Anterior cingulate cortex (tissue), 58 donors: ENCODE measurements around the gene CDK11B.
"Not testable (repeated sequence)": the region's sequence is repeated elsewhere in the genome, so short reads cannot be mapped to it uniquely, and the experiment has no call there.

Source experiments
- DNase-seq, 58 donors: peaks; one replicate each; lab custom pipeline; 2025; lab: John Stamatoyannopoulos, UW

The CDK11B gene

DNA sequence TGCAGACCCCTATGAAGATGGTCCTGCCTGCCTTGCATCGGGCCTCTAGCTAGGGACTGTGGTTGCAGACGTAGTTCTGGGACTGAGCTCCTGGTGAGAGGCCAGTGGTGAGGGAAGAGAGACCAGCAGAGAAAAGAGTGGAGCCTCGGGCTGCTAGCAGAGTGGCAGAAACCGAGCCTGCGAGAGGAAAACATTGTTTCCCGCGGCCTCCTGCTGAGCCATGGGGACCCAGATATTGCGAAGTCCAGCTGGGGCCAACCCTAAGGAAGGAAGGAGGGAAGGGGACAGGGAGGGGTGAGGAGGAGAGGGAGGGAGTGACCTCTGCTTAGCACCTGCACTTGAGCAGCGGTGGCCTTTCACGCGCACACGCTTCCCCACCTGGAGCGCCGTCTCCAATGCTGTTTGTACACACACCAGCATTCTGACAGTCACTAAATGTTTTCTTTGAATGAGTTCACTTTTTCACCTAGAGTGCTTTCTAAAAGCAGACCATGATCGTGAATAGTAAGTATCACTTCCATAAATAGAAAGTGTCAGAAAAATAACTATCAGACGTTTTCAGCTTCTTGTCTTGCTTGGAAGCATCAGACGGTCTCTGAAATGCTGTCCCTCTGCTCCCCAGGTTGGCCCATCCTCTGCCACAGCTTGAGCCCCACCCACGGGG lies 56.4 kb downstream of the CDK11B start:
- no peak for DNase-seq

DNA sequence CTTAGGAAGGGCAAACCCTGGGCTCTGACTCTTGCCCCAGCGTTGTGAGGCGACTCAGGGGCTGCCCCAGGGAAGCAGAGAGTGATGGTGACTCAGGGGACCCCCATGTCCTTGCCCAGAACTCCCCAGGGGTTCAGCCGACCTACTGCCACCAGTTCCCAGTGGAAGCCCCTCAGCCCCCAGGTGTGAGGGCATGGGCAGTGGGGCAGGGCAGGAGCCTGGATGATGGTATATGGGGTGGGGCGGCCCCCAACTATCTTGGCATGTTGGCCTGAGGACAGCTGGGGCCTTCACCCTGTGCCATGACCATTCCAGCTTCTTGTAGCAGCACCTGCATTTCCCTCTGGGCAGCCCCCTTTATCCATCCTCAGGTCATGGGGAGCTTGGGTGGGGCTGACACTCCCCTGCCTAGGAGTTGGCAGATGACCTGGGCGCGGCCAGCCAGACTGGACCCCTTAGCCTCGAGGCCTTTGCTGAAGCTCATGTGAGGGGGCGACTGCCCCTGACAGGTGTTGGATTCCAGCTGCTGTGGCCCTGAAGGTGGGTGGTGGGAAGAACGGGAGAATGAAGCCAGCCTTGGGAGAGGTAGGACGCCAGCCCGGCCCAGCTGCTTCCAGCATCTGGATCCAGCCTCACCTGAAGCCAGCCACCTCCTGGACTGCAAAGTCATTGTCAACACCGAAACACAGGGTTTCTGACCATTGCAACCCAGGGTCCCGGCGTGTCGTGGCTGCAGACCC lies 57.1 kb downstream of the CDK11B start:
- no peak for DNase-seq

DNA sequence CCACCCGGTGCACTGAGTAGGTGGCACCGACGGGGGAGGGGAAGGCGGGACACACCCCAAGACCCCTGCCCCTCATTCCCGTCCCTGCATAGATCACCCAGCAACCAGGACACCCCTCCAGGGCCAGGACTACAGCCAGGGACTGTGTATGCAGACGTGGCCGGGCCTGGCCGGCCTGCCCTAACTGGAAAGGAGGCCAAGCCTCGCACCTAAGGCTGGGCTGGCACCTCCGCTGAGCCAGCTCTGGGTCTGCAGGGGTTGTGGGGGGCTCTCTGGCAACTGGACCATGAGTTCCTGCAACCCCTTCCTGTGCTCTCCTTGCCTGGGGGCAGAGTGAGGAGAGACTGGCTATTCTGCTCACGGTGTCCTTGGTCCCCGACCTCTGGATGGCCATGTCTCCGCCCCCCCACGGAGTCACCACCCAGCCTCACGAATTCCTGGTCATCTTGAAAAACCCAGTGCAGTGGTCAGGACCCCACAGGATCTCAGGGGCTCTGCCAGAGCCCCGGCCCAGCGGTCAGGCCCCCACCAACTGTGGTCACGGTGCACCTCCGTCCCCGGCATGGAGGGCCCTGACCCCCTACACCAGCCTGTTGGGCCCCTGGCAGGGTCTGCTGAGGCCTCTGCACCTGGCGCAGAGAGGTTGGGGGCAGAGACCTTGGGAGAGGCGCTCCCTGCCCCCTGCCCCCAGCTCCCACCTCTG lies 57.8 kb downstream of the CDK11B start:
- no peak for DNase-seq

DNA sequence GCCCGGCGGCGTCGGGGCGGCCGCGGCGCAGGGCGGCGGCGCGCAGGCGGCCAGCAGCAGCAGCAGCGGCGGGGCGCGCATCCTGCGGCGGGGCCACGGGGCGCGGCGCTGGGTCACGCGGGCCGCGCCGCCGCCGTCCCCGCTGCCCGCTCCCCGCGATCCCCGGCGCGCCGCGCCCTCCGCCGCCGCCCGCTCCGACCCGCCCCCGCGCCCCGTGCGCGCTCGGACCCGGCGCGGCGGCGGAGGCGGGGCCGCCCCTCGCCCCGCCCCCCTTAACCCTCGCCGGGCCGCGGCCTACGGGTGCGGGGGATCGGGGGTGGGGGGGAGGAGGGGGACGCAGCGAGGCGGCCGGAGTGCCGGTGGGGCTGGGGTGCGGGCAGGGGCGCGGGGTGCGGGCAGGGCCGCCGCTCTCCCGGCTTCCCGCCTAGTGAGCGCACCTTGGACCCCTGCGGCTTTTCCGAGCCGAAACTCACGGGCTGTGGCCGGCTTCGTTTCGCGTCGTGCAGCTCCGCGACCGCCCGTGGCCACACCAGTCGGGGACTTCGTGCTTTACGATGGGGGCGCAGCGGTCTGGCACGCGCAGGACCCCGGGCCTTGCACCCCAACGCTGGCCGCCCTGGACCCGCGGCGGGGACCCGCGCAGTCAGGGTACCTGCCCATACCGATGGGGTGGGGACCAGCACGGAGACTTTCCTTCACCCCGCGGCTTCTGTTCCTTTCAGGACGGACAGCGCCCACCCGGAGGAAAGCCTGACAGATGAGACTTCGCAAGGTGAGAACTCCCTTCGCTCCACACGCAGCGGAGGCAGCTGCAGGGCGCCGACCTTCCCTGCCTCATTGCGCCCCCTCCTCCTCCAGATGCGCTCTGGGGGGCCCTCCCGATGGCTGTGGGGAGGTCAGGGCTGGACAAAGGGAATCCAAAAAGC lies 58.6 kb downstream of the CDK11B start, which contains the start of gene FNDC10:
TSS of gene FNDC10 (minus strand) at position 201 of the 926 bp plus-strand sequence. CDS start at position 81, 120 bp downstream.
- no peak for DNase-seq

DNA sequence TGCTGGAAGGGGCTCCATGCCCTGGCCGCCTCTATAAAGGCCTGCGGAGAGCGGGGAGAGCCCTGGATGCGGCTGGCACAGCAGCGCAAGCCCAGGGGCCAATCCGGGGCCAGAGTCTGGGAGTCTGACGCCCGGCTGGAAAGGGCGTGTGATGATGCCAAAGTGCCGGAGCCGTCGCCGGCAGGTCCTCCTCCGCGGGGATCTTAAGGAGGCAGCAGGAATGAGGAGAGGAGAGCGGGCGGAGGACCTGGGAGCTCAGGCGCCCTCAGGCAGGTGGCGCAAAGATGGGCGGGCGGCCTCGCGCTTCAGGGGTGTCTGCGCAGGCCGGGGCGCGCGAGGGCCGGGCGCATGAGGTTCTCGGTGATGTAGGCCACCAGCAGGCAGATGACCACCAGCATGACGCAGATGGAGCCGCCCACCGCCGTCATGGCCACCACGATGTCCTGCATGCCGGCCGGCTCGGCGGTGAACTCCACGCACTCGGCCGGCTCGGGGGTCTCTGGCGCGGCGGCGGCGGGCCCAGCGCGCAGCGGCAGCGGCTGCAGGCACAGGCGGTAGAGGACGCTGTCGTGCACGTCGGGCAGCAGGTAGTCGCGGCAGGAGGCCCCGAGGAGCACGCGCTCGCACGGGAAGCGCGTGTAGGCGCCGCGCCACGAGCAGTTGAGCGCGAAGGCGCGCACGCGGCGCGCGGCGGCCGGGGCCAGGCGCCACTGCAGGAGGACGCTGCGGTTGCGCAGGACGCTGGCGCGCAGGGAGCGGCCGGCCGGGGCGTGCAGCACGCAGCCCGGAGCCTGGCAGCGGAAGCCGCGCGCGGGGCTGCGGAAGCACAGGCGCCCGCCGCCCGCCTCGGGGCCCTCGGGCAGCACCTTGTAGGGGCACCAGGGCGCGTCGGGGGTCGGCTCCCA lies 59.5 kb downstream of the CDK11B start:
- DNase-seq, result peak in 6 of 58 donors; percentile 9 to 41 (median 18)

DNA sequence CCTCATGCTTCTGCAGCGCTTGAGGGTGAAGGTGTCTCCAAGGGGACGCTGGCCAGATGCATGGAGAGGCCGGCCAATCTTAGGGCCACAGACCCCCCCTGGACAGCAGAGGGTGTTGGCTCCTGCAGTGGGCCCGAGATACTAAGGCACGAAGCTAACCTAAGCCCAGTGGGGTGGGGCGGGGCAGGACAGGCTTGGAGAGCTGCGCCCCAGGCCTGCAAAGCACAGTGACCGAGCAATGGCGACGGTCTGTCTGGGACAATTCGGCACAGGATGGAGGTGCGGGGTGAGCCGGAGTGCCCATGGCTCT lies 60.1 kb downstream of the CDK11B start:
- no peak for DNase-seq

DNA sequence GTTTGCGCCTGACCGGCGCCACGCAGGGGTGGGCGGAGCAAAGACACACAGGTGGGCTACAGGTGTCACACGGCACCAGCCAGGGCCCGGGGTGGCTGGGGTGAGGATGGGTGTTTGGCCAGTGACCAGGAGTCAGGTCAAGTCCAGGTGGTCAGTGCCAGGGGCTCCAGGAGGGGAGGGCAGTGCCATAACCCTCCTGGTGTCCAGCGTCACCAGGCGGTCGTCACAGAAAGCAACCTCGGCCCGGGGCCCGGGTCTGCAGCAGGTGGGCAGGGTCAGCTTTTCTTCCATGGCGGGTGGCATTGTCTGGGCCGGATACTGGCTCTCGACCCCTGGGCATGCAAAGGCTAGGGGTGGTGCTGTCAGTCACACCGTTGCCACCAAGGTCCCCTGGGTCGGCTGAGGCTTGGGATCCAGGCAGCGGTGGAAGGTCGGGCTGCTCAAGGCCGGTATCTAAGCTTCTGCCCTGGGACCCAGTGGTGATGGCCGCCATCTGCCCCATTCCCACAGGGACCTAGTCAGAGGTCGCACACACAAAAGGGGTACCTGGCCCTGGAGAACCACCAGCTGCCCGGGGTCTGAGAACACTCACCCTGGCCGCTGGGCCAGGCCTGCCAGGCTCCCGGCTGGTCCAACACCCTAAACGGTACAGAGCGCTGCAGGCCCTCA lies 60.6 kb downstream of the CDK11B start:
- no peak for DNase-seq

DNA sequence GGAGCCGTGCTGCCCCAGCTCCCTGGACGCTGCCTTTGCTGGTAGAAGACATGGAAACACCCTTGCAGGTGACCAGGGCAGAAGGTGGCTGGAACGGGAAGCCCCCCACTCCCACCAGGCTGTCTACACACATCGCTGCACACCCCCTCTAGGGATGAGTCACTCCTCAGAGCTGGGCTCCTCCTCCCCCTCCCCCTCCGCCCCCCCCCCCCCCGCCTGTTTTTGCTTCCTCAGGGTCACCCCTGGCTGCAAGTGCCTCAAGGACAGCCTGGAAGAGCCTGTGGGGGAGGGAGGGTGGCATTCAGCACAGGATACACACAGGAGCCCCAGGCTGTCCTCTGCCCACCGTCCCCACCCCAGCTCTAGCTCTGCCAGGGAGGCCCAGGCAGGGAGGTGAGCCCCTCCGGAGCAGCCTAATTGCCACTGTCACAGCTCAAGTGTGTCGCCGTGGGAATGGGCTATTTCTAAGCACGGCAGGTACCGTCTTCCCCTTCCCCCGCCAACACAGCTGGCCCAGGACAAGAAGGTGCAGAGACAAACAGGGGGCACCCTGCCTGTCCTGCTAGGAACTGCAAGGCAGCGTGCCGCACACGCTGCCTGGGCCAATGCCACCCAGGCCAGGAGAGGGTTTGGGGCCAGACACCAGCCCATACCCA lies 61.4 kb downstream of the CDK11B start:
- no peak for DNase-seq

DNA sequence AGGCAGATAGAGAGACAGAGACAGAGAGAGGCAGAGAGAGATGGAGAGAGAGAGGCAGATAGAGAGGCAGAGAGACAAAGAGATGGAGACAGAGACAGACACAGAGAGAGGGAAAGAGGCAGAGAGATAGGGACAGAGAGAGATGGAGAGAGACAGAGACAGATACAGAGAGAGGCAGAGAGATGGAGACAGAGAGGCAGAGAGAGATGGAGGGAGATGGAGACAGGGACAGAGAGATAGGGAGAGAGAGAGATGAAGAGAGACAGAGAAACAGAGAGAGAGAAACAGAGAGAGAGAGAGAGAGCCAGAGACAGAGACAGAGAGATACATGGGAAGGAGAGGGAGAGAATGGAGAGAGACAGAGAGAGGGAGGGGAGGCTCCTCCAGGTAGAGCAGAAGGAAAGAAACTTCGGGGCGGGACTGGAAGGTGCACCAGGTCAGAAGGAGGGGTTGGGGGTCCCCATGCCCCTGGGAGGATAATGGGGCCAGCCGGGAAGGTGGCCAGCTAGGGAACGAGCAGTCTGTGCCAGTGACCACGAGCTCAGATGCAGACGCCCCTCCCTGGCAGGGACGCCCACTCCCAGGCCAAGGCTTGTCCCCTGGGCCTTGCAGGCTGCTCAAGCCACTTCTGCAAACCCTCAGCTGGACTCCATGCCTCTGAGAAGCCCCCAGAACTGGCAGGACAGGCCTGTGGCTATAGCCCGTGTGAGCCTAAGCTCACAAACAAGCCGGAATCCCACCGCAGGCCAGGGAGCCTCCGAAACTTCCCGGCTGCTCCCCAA lies 62.1 kb downstream of the CDK11B start:
- DNase-seq, result no peak

DNA sequence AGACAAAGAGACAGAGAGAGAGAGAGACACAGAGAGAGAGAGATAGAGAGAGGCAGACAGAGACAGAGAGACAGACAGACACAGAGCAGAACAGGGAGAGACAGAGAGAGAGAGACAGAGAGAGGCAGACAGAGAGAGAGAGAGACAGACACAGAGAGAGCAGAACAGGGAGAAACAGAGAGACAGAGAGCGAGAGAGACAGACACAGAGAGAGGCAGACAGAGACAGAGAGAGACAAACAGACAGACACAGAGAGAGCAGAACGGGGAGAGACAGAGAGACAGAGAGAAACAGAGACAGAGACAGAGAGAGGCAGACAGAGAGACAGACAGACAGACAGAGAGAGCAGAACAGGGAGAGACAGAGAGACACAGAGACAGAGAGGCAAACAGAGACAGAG lies 63.5 kb downstream of the CDK11B start:
- not testable (repeated sequence) for DNase-seq

DNA sequence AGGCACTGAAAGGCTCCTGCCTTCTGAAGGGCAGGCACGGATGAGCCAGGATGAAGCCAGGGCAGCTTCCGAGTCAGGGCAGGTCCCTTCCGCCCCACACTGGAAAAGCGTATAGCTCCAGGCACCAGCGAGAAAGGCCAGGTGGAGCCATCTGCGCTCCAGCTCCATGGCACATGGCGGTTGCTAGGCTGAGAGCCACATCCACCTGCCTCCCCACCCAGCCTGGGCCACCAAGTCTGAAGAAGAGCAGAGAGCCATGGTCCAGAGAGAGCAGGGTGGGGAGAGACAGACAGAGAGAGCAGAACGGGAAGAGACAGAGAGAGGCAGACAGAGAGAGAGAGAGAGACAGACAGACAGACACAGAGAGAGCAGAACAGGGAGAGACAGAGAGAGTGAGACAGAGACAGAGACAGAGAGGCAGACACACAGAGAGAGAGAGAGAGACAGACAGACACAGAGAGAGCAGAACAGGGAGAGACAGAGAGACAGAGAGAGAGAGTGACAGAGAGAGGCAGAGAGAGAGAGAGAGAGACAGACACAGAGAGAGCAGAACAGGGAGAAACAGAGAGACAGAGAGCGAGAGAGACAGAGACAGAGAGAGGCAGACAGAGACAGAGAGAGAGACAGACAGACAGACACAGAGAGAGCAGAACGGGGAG lies 64.1 kb downstream of the CDK11B start:
- DNase-seq, result no peak

DNA sequence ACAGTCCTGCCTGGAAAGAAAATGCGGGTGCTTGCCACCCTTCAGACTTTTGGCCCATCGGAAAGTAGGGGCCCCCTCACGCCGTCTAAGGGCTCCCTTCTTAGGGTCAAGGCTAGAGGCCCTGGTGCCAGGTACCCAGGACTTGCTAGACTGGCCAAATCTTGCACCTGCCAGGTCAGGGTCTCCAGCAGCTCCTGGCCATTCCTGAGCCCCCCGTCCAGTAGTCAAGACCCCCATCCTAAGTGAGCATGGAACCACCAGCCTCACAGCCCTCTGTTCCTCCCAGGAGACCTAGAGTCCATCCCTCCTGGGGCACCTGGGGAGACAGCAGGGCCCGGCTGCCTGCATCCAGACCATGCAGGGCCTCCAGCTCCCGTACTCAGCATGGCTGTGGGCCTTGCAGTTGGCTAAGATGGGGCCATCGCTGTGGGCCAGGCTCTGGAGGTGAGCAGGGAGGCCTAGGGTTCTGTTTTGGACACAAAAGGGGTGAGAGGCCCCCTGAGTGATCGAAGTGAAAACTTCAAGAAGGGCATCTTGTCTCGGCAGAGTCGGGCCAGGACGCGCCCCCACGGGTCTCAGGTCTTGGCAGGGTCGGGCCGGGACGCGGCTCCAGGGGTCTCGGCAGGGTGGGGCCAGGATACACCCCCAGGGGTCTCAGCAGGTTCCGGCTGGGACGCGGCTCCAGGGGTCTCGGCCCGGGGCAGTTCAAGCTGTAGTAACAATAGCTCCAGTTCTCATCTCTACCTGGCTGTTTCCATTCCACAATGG lies 64.8 kb downstream of the CDK11B start:
- DNase-seq, result no peak

DNA sequence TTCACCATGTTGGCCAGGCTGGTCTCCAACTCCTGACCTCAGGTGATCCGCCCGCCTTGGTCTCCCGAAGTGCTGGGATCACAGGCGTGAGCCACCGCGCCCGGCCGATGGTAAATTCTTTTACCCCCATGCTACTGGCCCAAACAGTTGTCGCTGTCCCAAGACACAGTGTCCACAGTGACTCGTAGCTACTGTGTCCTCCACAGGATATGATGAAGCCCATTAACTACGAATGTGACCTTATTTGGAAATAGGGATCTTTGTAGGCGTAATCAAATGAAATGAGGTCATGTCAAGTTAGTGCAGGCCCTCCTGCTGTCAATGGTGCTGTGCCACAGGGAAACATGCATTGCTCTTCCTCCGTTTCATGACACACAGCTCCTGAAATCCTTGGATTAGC lies 67.4 kb downstream of the CDK11B start:
- DNase-seq, result no peak
